GM12872 (cell line): ENCODE results near the gene PRMT9.

ENCODE experiments used
- TF ChIP-seq, protein P1 (sequence below): IDR thresholded peaks from 3 replicates; pipeline ENCODE4 v1.5.1; 2011; ENCODE audit warnings: low read depth, mild to moderate bottlenecking, low read length, moderate library complexity; ENCODE audit not compliant: insufficient read depth

Gene PRMT9

DNA sequence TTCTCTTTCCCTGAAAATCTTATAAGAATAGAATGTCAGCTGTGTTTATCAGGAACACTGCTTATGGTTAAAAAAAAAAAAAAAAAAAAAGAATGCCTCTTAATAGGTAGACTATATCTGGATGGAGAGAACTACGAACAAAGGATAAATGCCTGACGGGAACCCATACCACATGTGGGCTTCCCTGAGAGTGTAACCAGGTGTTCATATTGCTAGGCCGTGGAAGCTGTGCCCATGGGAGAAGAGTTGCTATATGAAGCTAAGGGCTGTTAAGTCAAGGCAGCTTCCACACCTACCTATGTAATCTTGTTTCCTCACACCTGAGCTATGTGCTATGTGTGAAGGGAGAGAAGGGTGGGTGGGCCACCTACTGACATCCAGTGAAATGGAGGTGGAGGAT is 39.5 kb downstream of the PRMT9 start:
- TF ChIP-seq, protein P1, sequence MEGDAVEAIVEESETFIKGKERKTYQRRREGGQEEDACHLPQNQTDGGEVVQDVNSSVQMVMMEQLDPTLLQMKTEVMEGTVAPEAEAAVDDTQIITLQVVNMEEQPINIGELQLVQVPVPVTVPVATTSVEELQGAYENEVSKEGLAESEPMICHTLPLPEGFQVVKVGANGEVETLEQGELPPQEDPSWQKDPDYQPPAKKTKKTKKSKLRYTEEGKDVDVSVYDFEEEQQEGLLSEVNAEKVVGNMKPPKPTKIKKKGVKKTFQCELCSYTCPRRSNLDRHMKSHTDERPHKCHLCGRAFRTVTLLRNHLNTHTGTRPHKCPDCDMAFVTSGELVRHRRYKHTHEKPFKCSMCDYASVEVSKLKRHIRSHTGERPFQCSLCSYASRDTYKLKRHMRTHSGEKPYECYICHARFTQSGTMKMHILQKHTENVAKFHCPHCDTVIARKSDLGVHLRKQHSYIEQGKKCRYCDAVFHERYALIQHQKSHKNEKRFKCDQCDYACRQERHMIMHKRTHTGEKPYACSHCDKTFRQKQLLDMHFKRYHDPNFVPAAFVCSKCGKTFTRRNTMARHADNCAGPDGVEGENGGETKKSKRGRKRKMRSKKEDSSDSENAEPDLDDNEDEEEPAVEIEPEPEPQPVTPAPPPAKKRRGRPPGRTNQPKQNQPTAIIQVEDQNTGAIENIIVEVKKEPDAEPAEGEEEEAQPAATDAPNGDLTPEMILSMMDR: no peak

- TF ChIP-seq, protein P1: no peak
These were observed 40.3 kb downstream of the PRMT9 start for GRCh38 chr4:147643616-147644015.

DNA sequence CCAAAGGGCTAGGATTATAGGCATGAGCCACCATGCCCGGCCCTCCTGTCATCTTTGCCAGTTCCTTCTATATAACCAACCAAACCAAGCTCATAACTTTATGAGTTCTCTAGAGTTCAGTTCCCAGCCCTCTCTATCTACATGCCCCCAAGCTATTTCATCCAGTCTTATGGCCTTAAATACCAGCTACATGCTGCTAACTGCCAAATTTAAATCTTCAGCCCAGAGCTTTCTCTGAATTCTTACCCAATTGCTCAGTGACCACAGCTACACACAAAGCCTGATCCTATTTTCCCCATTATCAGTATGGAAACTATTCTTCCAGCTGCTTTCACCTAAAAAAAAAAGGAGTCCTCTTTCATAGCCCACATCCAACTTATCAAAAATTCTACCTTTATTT is 43.6 kb downstream of the PRMT9 start:
- TF ChIP-seq, protein P1: no peak

GRCh38 chr4:147639388-147639787 is 44.6 kb downstream of the PRMT9 start:
- TF ChIP-seq, protein P1: no peak

DNA sequence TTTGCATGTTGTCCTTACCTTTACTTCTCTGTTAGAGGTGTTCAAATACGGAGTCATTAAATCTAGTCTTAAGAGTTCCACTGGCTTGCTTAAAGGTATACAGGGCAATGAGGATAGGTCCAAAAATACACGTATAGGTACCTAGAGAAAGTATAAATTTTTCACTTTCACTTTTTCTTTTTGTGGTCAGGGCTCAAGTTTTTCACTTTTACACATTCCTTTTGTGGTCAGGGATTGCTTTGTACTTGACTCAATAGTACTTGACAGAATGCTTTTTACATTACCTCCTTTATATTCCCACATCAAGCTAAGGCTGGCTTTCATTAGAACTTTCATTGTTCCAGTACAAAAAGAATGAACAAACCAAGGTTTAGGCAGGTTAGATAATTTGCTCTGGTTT is 45.0 kb downstream of the PRMT9 start:
- TF ChIP-seq, protein P1: no peak

- TF ChIP-seq, protein P1: no peak
These were observed 45.6 kb downstream of the PRMT9 start for GRCh38 chr4:147638365-147638764.

DNA sequence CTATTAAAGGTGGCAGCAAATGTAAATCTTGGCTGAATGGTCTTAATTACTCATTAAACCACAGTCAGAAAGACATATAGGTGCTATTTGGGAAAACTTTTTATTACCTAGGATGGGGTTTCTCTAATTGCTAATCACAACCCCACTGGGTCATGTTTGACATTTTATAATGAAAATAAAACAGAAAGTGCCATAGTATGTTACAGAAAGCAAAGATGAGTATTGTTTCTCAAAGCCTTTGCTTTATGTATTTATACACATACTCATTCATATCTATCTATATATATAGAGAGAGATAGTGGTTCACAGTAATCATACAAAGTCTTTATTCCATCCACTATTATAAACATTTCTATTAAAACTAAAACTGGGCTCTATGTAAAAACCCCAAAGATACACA is 48.6 kb downstream of the PRMT9 start:
- TF ChIP-seq, protein P1: no peak

DNA sequence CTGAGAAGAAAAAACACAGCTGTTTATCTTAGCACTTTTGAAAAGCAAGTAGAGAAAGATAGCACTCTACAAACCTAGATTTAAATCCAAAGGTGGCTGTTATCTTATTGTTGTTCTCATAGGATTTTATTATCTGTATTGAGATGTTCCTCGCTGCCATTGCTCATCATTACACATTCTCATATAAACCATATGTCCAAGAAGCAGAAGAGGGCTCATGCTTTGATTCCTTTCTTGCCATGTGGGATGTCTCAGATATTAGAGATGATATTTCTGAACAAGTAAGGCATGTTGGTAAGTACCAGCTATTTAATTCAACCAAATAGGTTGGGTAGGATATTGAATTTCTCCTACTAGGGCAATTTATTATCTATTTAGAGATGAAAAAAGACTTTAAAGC is 50.3 kb downstream of the PRMT9 start:
- TF ChIP-seq, protein P1: no peak
